IPS-18a (cell line): ENCODE results near the gene MPZ.
"Not testable (repeated sequence)": the region's sequence is repeated elsewhere in the genome, so short reads cannot be mapped to it uniquely, and the experiment has no call there.

Experiments
- H3K27ac ChIP-seq: one replicate; pipeline ENCODE4 v1.5.1; 2013; ENCODE audit warnings: low read length
- H3K27me3 ChIP-seq: one replicate; pipeline ENCODE4 v1.6.1; 2013; ENCODE audit warnings: mild to moderate bottlenecking, low read length; ENCODE audit not compliant: control insufficient read depth, insufficient read depth
- H3K36me3 ChIP-seq: one replicate; pipeline ENCODE4 v1.6.1; 2013; ENCODE audit warnings: low read depth, low read length; ENCODE audit not compliant: control insufficient read depth
- H3K4me1 ChIP-seq: one replicate; pipeline ENCODE4 v1.6.1; 2013; ENCODE audit warnings: low read depth, low read length; ENCODE audit not compliant: control insufficient read depth
- H3K4me3 ChIP-seq: one replicate; pipeline ENCODE4 v1.5.1; 2013; ENCODE audit warnings: low read length
- H3K9ac ChIP-seq: one replicate; pipeline ENCODE4 v1.6.1; 2013; ENCODE audit warnings: mild to moderate bottlenecking, low read length, moderate library complexity
- H3K9me3 ChIP-seq: one replicate; pipeline ENCODE4 v1.6.1; 2013; ENCODE audit warnings: low read depth, low read length; ENCODE audit not compliant: control insufficient read depth

Gene MPZ

DNA sequence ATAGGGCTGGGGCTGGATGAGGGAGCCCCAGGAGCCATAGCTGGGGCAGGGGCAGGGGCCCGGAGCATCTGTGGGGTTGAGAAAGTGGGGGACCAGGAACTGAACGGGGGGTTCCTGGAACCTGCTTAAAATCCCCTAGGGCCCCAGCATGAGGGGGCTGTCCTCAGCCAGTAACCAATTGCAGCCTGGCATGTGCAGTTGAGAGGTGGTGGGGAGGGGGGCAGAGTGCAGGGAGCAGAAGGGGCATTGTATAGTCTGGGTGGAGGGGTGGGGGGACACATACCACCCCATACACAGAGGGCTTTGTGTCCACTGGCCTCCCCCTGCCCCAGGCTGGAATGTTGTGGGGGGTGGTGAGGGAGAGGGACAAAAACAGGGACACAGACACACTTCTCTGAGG is at the start of gene MPZ:
Gene MPZ (minus strand): TSS at position 101 of the 400 bp plus-strand sequence. CDS start 63 bp downstream, at position 38.
- Histone ChIP-seq H3K4me1 (peaks cover 3% of the 10 kb centered on the region), H3K9ac (no peak within 1 kb of the TSS), H3K4me3 (no peak within 1 kb of the TSS), H3K27ac (no peak within 1 kb of the TSS), H3K36me3 (no peaks in the 10 kb centered on the region), H3K9me3 (no peaks in the 10 kb centered on the region), H3K27me3 (no peaks in the 10 kb centered on the region)

DNA sequence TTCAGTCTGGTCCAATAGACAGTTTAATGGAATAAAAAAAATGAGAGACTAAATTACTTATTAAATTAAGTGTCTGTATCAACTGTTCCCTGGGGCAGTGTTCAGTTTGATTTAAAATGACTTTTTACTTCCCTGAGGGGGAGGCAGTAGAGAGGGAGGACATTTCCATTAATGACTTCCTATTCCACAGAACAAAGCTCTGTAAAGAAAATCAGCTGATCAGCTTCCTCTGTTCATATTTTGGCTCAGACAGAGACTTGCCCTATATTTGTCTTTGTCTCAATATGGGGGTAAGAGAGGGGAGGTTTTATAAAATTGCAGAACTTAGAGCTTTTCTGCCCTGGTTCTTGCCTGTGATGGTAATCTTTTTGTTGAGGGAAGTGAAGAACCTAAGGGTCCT is 49.5 kb upstream of the MPZ start:
- no peaks in the 10 kb centered on the region for H3K27me3 ChIP-seq
- no peak overlapping the region for H3K27ac ChIP-seq
- H3K4me3 ChIP-seq, result no peak overlapping the region
- peaks cover 8% of the 10 kb centered on the region for H3K36me3 ChIP-seq
- no peaks in the 10 kb centered on the region for H3K4me1 ChIP-seq
- H3K9me3 ChIP-seq, result no peaks in the 10 kb centered on the region
- no peak overlapping the region for H3K9ac ChIP-seq

DNA sequence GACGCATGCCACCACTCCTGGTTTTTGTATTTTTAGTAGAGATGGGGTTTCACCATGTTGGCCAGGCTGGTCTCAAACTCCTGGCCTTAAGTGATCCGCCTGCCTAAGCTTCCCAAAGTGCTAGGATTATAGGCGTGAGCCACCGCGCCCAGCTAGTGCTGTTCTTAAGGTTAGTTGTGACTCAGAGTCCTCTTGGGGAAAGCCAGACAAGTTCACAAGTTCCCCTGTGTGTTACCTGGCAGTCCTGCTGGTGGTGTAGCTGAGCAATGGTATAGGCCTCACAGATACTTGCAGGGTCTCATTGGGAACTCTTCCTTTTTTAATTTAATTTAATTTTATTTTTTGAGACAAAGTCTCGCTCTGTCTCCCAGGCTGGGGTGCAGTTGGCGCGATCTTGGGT is 47.3 kb upstream of the MPZ start:
- H3K9me3 ChIP-seq, result no peaks in the 10 kb centered on the region
- no peak overlapping the region for H3K9ac ChIP-seq
- H3K4me3 ChIP-seq, result no peak overlapping the region
- H3K36me3 ChIP-seq, result peaks cover 3% of the 10 kb centered on the region
- no peak overlapping the region for H3K27ac ChIP-seq
- H3K4me1 ChIP-seq, result no peaks in the 10 kb centered on the region
- no peaks in the 10 kb centered on the region for H3K27me3 ChIP-seq

- peaks cover 6% of the 10 kb centered on the region for H3K36me3 ChIP-seq
- no peaks in the 10 kb centered on the region for H3K4me1 ChIP-seq
- no peak overlapping the region for H3K4me3 ChIP-seq
- H3K9me3 ChIP-seq, result no peaks in the 10 kb centered on the region
- no peak overlapping the region for H3K27ac ChIP-seq
- no peak overlapping the region for H3K9ac ChIP-seq
- no peaks in the 10 kb centered on the region for H3K27me3 ChIP-seq
These were observed 41.7 kb upstream of the MPZ start for GRCh38 chr1:161351482-161351881.

- no peaks in the 10 kb centered on the region for H3K9me3 ChIP-seq
- H3K4me1 ChIP-seq, result no peaks in the 10 kb centered on the region
- H3K36me3 ChIP-seq, result peaks cover 6% of the 10 kb centered on the region
- no peaks in the 10 kb centered on the region for H3K27me3 ChIP-seq
- H3K27ac ChIP-seq, result no peak overlapping the region
- H3K4me3 ChIP-seq, result no peak overlapping the region
- H3K9ac ChIP-seq, result no peak overlapping the region
These were observed 40.9 kb upstream of the MPZ start for GRCh38 chr1:161350671-161351070.

GRCh38 chr1:161342821-161343220 is 33.1 kb upstream of the MPZ start:
- peaks cover 32% of the 10 kb centered on the region for H3K36me3 ChIP-seq
- H3K4me3 ChIP-seq, result no peak overlapping the region
- H3K27ac ChIP-seq, result no peak overlapping the region
- H3K9ac ChIP-seq, result no peak overlapping the region
- H3K4me1 ChIP-seq, result no peaks in the 10 kb centered on the region
- H3K27me3 ChIP-seq, result no peaks in the 10 kb centered on the region
- no peaks in the 10 kb centered on the region for H3K9me3 ChIP-seq

DNA sequence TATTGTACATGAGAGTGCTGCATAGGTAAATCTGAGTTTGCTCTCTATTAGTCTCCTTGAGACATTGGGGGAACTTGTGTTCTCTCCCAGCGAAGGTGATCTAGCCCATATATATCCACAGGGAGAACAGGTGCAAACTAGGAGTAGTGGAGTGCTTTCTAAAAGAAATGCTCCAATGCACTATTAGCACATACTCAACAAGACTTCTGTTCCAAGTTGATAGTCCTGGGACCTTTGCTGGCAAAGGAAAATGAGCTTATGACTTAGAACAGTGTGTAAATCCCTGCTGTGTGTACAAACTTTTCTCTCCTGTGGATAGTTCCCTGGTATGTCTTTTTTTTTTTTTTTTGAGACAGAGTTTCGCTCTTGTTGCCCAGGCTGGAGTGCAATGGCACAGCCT is 32.4 kb upstream of the MPZ start:
- no peaks in the 10 kb centered on the region for H3K4me1 ChIP-seq
- H3K9ac ChIP-seq, result no peak overlapping the region
- no peak overlapping the region for H3K4me3 ChIP-seq
- no peaks in the 10 kb centered on the region for H3K27me3 ChIP-seq
- peaks cover 34% of the 10 kb centered on the region for H3K36me3 ChIP-seq
- H3K9me3 ChIP-seq, result no peaks in the 10 kb centered on the region
- no peak overlapping the region for H3K27ac ChIP-seq

GRCh38 chr1:161335796-161336195 is 26.0 kb upstream of the MPZ start:
- Histone ChIP-seq H3K4me3 (no peak overlapping the region), H3K9ac (no peak overlapping the region), H3K27ac (no peak overlapping the region), H3K4me1 (no peaks in the 10 kb centered on the region), H3K9me3 (no peaks in the 10 kb centered on the region), H3K36me3 (peaks cover 28% of the 10 kb centered on the region), H3K27me3 (no peaks in the 10 kb centered on the region)

- Histone ChIP-seq H3K9ac (no peak overlapping the region), H3K4me1 (no peaks in the 10 kb centered on the region), H3K27ac (no peak overlapping the region), H3K4me3 (no peak overlapping the region), H3K27me3 (no peaks in the 10 kb centered on the region), H3K36me3 (peaks cover 53% of the 10 kb centered on the region), H3K9me3 (no peaks in the 10 kb centered on the region)
These were observed 23.4 kb upstream of the MPZ start for GRCh38 chr1:161333166-161333565.

DNA sequence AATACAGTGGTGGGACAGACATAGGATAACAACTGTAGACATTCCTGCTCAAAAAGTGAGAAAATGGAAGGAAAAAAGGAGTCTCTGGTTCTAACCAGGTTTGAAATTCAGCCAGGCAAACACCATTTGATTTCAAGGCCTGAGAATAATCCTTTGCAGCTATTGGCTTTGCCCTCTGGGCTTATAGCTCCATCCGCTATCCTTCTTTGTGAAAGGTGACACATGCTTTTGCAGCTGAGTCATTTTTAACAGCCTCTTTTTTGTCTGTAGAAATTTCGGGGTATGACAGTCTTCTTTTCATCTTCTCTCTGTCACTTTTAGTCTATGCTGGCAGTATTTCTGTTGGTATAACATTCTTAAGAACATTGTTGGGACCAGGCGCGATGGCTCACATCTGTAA is 20.6 kb upstream of the MPZ start:
- Histone ChIP-seq H3K4me1 (no peaks in the 10 kb centered on the region), H3K4me3 (no peak overlapping the region), H3K36me3 (peaks cover 63% of the 10 kb centered on the region), H3K9ac (no peak overlapping the region), H3K9me3 (no peaks in the 10 kb centered on the region), H3K27me3 (no peaks in the 10 kb centered on the region), H3K27ac (no peak overlapping the region)

GRCh38 chr1:161324020-161324419 is 14.3 kb upstream of the MPZ start:
- Histone ChIP-seq H3K36me3 (peaks cover 31% of the 10 kb centered on the region), H3K27ac (no peak overlapping the region), H3K9ac (no peak overlapping the region), H3K9me3 (no peaks in the 10 kb centered on the region), H3K27me3 (no peaks in the 10 kb centered on the region), H3K4me1 (no peaks in the 10 kb centered on the region), H3K4me3 (no peak overlapping the region)

DNA sequence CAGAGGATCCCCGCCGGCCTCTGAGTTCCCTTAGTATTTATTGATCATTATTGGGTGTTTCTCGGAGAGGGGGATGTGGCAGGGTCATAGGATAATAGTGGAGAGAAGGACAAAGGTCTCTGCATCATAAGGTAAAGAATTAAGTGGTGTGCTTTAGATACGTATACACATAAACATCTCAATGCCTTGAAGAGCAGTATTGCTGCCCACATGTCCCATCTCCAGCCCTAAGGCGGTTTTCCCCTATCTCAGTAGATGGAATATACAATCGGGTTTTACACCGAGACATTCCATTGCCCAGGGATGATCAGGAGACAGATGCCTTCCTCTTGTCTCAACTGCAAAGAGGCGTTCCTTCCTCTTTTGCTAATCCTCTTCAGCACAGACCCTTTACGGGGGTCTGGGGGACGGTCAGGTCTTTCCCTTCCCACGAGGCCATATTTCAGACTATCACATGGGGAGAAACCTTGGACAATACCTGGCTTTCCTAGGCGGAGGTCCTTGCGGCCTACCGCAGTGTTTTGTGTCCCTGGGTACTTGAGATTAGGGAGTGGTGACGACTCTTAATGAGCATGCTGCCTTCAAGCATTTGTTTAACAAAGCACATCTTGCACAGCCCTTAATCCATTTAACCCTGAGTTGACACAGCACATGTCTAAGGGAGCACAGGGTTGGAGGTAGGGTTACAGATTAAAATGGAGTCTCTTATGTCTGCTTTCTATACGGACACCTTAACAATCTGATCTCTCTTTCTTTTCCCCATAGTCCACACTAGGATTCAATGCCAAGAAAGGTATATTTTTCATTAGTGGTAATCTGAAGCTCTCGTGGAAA is 6.3 kb upstream of the MPZ start:
- not testable (repeated sequence) for H3K36me3 ChIP-seq, H3K4me3 ChIP-seq, H3K9me3 ChIP-seq, H3K27me3 ChIP-seq, H3K27ac ChIP-seq, H3K9ac ChIP-seq
- H3K4me1 ChIP-seq, result peaks cover 14% of the 10 kb centered on the region
